GM12874 (cell line): ENCODE results near the gene KIFC3.

Source experiments
- TF ChIP-seq, protein P1 (sequence below): IDR thresholded peaks from 2 replicates; pipeline ENCODE4 v1.5.1; 2011; ENCODE audit warnings: low read depth, mild to moderate bottlenecking, control low read depth, low read length, moderate library complexity; ENCODE audit not compliant: insufficient read depth

KIFC3 gene

DNA sequence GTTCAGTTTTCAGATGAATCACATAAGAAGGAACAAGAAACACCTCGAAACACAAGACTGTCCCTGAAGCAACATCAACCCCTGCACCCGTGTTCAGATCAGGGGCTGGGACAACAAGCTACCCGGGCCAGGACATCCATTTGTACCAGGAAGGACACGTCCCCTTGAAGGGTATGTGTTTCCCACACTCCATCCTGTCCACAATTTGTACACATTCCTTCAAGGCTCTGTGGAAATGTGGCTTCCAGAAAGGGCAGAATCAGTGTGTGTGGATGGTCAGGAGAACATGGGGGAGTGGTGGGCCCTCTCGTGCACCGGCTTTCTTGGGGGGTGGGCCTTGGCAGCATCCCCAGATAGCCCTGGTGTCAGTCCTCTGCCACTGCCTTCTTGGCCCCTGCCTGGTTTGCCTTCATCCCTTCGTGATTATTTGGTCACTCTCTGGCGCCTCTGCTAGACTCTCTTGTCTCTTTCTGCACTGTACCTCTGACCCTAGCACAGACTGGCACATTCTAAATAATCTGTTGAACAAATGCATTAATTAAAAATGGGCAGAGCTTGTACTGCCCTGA is 10.3 kb downstream of the KIFC3 start:
- TF ChIP-seq, protein P1, sequence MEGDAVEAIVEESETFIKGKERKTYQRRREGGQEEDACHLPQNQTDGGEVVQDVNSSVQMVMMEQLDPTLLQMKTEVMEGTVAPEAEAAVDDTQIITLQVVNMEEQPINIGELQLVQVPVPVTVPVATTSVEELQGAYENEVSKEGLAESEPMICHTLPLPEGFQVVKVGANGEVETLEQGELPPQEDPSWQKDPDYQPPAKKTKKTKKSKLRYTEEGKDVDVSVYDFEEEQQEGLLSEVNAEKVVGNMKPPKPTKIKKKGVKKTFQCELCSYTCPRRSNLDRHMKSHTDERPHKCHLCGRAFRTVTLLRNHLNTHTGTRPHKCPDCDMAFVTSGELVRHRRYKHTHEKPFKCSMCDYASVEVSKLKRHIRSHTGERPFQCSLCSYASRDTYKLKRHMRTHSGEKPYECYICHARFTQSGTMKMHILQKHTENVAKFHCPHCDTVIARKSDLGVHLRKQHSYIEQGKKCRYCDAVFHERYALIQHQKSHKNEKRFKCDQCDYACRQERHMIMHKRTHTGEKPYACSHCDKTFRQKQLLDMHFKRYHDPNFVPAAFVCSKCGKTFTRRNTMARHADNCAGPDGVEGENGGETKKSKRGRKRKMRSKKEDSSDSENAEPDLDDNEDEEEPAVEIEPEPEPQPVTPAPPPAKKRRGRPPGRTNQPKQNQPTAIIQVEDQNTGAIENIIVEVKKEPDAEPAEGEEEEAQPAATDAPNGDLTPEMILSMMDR = no peak

GRCh38 chr16:57791195-57791892 is 10.9 kb downstream of the KIFC3 start:
- TF ChIP-seq, protein P1 = no peak

GRCh38 chr16:57788951-57789350 is 13.3 kb downstream of the KIFC3 start:
- TF ChIP-seq, protein P1 = no peak

GRCh38 chr16:57788252-57788841 is 13.9 kb downstream of the KIFC3 start:
- TF ChIP-seq, protein P1 = no peak

DNA sequence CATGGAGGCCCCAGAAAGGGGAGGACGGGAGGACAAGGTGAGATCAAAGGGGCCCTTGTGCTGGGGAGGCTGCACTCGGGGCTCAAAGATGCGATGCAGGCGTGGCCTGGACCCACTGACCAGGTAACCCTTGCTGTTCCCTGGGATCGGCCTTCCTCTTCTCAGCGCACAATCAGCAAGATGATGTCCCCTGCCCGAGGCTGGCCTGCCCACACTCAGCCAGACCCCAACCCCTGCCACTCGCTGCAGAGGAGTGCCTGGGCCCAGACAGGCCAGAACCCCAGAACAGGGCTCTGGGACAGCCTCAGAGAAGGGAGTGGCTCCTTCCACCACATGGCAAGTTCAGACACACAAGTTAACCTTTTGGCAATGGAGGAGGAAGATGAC is 14.8 kb downstream of the KIFC3 start:
- TF ChIP-seq, protein P1 = no peak

DNA sequence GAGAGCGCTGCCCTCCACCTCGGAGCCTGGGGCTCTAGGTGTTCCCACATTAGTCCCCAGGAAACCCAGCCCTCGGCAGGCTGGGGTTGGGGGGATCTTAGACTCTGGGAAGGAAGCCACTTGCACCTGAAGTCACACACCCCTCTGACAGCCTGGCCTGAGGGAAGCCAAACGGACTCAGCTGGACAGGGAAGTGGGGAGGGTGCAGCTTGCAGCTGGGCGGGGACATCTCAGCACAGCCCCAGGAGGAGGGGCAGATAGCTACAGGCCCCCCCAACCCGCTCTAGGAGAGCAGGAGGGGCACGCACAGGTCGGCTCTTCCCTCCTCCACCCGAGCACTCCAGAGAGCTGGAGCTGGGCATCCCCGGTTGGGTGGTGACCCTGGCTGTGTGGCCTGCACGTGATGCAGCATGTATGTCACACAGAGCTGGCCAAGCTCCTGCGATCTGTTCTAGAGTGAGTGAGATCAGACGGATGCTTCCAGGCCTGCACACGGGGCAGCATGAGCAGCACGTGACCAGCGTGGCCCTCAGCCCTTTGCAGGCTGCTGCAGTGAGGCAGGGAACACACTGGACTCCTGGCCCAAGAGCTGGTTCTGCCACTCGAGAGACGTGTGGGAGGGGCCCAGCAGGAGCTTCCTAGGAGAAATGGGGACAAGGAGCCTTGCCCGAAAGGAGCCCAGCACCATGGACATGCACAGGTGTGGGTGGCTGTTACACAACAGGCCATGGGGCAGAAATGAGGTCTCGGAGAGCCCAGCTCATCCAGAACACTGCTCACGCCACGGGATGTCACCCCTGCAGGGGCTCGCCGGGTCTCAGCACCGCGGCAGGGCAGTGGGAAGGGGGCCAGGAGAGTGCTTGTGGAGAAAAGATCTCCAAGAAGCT is 15.4 kb downstream of the KIFC3 start:
- TF ChIP-seq, protein P1 = no peak

DNA sequence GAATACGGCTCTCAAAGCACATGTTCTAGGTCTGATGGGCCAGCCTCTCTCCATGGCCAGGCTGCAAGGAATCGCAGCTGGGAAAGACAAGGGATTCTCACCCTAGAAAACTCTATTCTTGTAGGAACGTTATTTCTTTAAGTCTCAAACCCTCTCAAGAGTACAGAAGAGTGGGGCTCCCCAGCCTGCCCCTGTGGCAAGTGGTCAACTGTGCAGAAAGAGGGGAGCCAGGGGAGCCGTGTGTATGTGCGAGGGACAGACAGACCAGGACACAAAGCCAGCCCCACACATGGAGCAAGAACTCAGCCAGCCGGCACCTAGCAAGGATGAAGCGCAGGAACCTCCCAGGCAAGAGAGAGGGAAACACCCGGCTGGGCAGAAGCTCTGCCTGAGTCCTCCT is 16.4 kb downstream of the KIFC3 start:
- TF ChIP-seq, protein P1 = no peak
